ENCODE results near the gene FMN1. TPM values are rescaled to one million over a fixed set of nuclear protein-coding genes. Genes with fewer than 3 reads are reported as not detected.

FMN1 gene
- total RNA-seq, 1 experiment from 2014 or later, result 2.4 TPM

DNA sequence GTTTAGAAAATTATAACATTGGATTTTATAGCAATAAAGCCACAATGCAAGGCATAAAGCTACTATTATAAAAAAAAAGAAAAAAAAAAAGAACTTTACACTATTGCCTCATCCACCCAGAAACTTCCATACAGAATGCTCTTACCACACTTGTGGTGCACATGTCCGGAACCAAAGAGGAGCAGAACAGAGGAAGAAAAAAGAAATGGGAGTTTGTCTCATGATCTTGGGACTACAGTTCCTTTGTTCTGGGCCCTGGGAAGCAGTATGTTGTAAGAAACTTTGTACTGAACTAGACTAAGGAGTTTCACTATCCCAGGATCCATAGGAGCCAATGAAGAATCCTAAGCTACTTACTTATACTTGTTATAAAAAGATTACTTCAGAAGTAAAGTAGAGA, 36.1 kb downstream of the FMN1 start:
- no peak for DNase-seq
- no peak overlapping the region for H3K27ac ChIP-seq (ENCODE audit: low read length)
- CTCF ChIA-PET, result no interaction called here

DNA sequence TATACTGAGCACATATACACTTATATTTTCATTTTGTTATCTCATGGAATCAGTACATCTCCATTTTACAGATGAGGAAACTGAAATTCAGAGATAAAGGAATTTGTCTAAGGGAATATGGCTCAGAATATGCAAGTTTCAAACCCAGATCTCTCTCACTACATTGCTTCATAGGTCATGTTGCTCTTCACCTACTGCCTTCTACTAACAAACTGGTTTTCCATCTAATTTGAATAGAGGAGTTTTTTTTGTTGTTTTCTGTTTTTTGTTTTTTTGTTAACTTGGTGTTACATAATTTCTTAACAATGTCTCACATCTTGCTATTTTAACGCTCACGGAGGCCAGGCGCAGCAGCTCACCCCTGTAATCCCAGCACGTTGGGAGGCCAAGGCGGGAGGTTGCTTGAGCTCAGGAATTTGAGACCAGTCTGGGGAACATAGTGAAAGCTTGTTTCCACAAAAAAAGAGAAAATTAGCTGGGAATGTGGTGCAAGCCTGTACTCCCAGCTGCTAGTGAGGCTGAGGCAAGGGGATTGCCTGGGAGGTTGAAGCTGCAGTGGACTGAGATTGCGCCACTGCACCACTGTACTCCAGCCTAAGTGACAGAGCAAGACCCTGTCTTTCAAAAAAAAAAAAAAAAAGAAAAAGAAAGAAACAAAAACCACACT, 37.0 kb downstream of the FMN1 start:
- no peaks in the 10 kb centered on the region for H3K4me1 ChIP-seq (ENCODE audit: insufficient read depth, low read length)
- H3K9me3 ChIP-seq (ENCODE audit: low read length), result no peaks in the 10 kb centered on the region
- H3K27ac ChIP-seq (ENCODE audit: low read length), result no peak overlapping the region
- H3F3A ChIP-seq (ENCODE audit: low read length, unreplicated experiment), result no peaks in the 10 kb centered on the region
- DNase-seq (no peak), ATAC-seq (no peak)
- H3K36me3 ChIP-seq (ENCODE audit: low read depth, low read length), result no peaks in the 10 kb centered on the region
- ChIA-PET POLR2A (ENCODE audit: unreplicated experiment) (no interaction called here), CTCF (no interaction called here)
- H3K4me3 ChIP-seq (ENCODE audit: low read length), result no peak overlapping the region
- H3K27me3 ChIP-seq (ENCODE audit: low read length), result 0 out of 2 replicates have a peak, but pooled peaks cover 6% of the 10 kb centered on the region
- H2AFZ ChIP-seq (ENCODE audit: low read length), result no peak overlapping the region
- intact Hi-C loops (cut with micrococcal nuclease), result no loop called here
- H3K9me2 ChIP-seq (replicated peaks; ENCODE audit: low read length), result no peaks in the 10 kb centered on the region
- H3K79me2 ChIP-seq (ENCODE audit: low read length), result no peaks in the 10 kb centered on the region
- H3K4me2 ChIP-seq (ENCODE audit: low read length), result no peak overlapping the region
- no peak overlapping the region for H3K9ac ChIP-seq (ENCODE audit: low read length)
- TF ChIP-seq EZH2phosphoT487 (IDR thresholded peaks at IDR 0.05; ENCODE audit: borderline replicate concordance, low read length) (no peak), EZH2 (IDR thresholded peaks at IDR 0.05; ENCODE audit: low read length, unreplicated experiment) (no peak)
- TF ChIP-seq, protein P1, sequence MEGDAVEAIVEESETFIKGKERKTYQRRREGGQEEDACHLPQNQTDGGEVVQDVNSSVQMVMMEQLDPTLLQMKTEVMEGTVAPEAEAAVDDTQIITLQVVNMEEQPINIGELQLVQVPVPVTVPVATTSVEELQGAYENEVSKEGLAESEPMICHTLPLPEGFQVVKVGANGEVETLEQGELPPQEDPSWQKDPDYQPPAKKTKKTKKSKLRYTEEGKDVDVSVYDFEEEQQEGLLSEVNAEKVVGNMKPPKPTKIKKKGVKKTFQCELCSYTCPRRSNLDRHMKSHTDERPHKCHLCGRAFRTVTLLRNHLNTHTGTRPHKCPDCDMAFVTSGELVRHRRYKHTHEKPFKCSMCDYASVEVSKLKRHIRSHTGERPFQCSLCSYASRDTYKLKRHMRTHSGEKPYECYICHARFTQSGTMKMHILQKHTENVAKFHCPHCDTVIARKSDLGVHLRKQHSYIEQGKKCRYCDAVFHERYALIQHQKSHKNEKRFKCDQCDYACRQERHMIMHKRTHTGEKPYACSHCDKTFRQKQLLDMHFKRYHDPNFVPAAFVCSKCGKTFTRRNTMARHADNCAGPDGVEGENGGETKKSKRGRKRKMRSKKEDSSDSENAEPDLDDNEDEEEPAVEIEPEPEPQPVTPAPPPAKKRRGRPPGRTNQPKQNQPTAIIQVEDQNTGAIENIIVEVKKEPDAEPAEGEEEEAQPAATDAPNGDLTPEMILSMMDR (conservative IDR thresholded peaks at IDR 0.05; ENCODE audit: low read depth, low read length), result no peak
- H4K20me1 ChIP-seq (ENCODE audit: low read length), result no peaks in the 10 kb centered on the region
- no TSS peak for BruUV-seq (replicated peaks)

More for the DNA sequence above, 36.1 kb downstream of the FMN1 start:
- Histone ChIP-seq H3K4me2 (ENCODE audit: low read length) (no peak overlapping the region), H3K79me2 (ENCODE audit: low read length) (no peaks in the 10 kb centered on the region), H3K4me3 (ENCODE audit: low read length) (no peak overlapping the region), H3K27me3 (ENCODE audit: low read length) (0 out of 2 replicates have a peak, but pooled peaks cover 6% of the 10 kb centered on the region), H4K20me1 (ENCODE audit: low read length) (no peaks in the 10 kb centered on the region), H3K9ac (ENCODE audit: low read length) (no peak overlapping the region), H3K9me3 (ENCODE audit: low read length) (no peaks in the 10 kb centered on the region), H2AFZ (ENCODE audit: low read length) (no peak overlapping the region), H3K36me3 (ENCODE audit: low read depth, low read length) (no peaks in the 10 kb centered on the region), H3F3A (ENCODE audit: low read length, unreplicated experiment) (no peaks in the 10 kb centered on the region), H3K4me1 (ENCODE audit: insufficient read depth, low read length) (no peaks in the 10 kb centered on the region), H3K9me2 (replicated peaks; ENCODE audit: low read length) (no peaks in the 10 kb centered on the region)
- intact Hi-C loops (cut with micrococcal nuclease), result no loop called here
- no peak for ATAC-seq
- TF ChIP-seq EZH2phosphoT487 (IDR thresholded peaks at IDR 0.05; ENCODE audit: borderline replicate concordance, low read length) (no peak), EZH2 (IDR thresholded peaks at IDR 0.05; ENCODE audit: low read length, unreplicated experiment) (no peak)
- TF ChIP-seq, protein P1 (conservative IDR thresholded peaks at IDR 0.05; ENCODE audit: low read depth, low read length), result no peak
- POLR2A ChIA-PET (ENCODE audit: unreplicated experiment), result no interaction called here
- no TSS peak for BruUV-seq (replicated peaks)

DNA sequence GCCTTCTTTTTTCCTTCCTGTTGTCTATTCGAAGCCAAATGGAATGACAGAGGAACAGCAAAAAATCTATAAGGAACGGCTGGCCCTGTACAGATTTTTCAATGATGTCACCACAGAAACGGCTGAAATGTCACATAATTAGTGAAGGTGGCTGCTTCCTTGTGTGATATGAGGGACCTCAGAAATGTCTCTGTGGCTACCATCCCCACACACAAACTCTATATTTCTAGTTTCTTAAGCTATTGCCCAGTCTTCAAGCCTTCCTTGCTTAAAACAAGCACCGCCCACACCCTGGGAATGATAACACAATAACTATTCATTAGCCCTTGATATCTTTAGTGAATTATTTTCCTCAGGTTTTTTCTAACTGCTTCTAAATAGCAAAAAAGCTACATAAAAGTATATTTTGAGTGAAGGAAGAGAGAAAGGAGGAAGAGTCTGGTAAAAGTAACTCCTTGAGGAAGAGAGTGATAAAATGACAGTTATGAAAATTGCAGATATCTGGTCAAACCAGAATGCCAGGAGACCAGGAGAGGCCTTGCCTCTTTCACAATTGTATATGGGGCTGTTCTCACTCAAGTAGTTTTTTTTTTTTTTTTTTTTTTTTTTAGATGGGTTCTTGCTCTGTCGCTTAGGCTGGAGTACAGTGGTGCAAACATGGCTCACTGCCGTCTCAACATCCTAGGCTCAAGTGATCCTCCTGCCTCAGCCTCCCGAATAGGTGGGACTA, 38.7 kb downstream of the FMN1 start:
- H3K4me2 ChIP-seq (ENCODE audit: low read length), result no peak overlapping the region
- POLR2A ChIA-PET (ENCODE audit: unreplicated experiment), result no interaction called here
- H3K27ac ChIP-seq (ENCODE audit: low read length), result no peak overlapping the region

More for the DNA sequence above, 38.7 kb downstream of the FMN1 start:
- H3K9me3 ChIP-seq (ENCODE audit: low read length), result no peaks in the 10 kb centered on the region
- no peaks in the 10 kb centered on the region for H4K20me1 ChIP-seq (ENCODE audit: low read length)
- H3K4me1 ChIP-seq (ENCODE audit: insufficient read depth, low read length), result no peaks in the 10 kb centered on the region
- CTCF ChIA-PET, result no interaction called here
- intact Hi-C loops (cut with micrococcal nuclease), result no loop called here
- no peaks in the 10 kb centered on the region for H3K36me3 ChIP-seq (ENCODE audit: low read depth, low read length)
- TF ChIP-seq EZH2 (IDR thresholded peaks at IDR 0.05; ENCODE audit: low read length, unreplicated experiment) (no peak), EZH2phosphoT487 (IDR thresholded peaks at IDR 0.05; ENCODE audit: borderline replicate concordance, low read length) (no peak)
- TF ChIP-seq, protein P1 (conservative IDR thresholded peaks at IDR 0.05; ENCODE audit: low read depth, low read length), result no peak
- ATAC-seq (no peak), DNase-seq (no peak)
- no peak overlapping the region for H2AFZ ChIP-seq (ENCODE audit: low read length)
- H3K9ac ChIP-seq (ENCODE audit: low read length), result no peak overlapping the region
- H3K79me2 ChIP-seq (ENCODE audit: low read length), result no peaks in the 10 kb centered on the region
- no TSS peak for BruUV-seq (replicated peaks)
- H3K27me3 ChIP-seq (ENCODE audit: low read length), result 0 out of 2 replicates have a peak, but pooled peaks cover 6% of the 10 kb centered on the region
- H3K9me2 ChIP-seq (replicated peaks; ENCODE audit: low read length), result no peaks in the 10 kb centered on the region
- no peak overlapping the region for H3K4me3 ChIP-seq (ENCODE audit: low read length)
- no peaks in the 10 kb centered on the region for H3F3A ChIP-seq (ENCODE audit: low read length, unreplicated experiment)

Data from PC-3 (cell line).